Body of pancreas (tissue), 4 donors: ENCODE data around the gene ADCY3.

Source experiments
- POLR2A ChIP-seq, 3 donors: fragments of 450-650 bp; IDR thresholded peaks; one replicate each; pipeline ENCODE4 v1.6.1; 2016; ENCODE audit warnings: antibody characterized with exemption in 3 of 3, mild to moderate bottlenecking in 2 of 3
- TF ChIP-seq, protein P1 (sequence below), 7 experiments: fragments of 450-650 bp in 4 of 7; fragments of 200-600 bp in 3 of 7; sonication (generic) in 3 of 7; IDR thresholded peaks; one replicate each; pipeline ENCODE4 v1.5.1; 2016 to 2019; ENCODE audit warnings: antibody characterized with exemption in 7 of 7

DNA sequence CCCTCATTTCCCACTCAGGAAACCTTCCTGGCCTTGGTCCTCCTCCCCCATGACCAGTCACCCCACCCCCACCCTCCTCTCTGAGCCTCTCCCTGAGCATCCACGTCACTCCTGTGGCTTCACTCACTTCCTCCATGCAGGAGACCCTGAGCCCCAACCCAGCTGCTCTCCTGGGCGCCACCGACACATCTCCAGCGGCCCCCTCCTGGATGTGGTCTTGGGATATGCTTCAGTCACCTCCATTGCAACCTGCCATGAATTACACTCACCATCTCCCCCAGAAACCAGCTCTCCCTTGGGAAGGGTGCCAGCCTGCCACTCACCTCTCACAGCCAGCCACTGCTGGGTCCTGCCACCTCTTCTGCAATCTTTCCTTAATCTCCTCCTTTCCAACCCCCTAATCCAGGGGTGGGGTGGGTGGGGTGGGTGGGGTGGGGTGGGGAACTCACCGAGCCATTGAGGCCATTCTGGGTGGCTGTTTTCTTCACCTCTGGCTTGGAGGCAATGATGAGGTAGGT, 82.0 kb downstream of the ADCY3 start:
- no peak for TF ChIP-seq POLR2A (IDR thresholded peaks at IDR 0.05)
- TF ChIP-seq, protein P1, sequence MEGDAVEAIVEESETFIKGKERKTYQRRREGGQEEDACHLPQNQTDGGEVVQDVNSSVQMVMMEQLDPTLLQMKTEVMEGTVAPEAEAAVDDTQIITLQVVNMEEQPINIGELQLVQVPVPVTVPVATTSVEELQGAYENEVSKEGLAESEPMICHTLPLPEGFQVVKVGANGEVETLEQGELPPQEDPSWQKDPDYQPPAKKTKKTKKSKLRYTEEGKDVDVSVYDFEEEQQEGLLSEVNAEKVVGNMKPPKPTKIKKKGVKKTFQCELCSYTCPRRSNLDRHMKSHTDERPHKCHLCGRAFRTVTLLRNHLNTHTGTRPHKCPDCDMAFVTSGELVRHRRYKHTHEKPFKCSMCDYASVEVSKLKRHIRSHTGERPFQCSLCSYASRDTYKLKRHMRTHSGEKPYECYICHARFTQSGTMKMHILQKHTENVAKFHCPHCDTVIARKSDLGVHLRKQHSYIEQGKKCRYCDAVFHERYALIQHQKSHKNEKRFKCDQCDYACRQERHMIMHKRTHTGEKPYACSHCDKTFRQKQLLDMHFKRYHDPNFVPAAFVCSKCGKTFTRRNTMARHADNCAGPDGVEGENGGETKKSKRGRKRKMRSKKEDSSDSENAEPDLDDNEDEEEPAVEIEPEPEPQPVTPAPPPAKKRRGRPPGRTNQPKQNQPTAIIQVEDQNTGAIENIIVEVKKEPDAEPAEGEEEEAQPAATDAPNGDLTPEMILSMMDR (IDR thresholded peaks at IDR 0.05) = no peak
